ENCODE measurements around the gene PHLDB3. TPM values are rescaled to one million over a fixed set of nuclear protein-coding genes. Genes with fewer than 3 reads are reported as not detected.

PHLDB3 gene
- total RNA-seq, 2 donors from 2014 or later: 43.5 to 54.5 TPM

DNA sequence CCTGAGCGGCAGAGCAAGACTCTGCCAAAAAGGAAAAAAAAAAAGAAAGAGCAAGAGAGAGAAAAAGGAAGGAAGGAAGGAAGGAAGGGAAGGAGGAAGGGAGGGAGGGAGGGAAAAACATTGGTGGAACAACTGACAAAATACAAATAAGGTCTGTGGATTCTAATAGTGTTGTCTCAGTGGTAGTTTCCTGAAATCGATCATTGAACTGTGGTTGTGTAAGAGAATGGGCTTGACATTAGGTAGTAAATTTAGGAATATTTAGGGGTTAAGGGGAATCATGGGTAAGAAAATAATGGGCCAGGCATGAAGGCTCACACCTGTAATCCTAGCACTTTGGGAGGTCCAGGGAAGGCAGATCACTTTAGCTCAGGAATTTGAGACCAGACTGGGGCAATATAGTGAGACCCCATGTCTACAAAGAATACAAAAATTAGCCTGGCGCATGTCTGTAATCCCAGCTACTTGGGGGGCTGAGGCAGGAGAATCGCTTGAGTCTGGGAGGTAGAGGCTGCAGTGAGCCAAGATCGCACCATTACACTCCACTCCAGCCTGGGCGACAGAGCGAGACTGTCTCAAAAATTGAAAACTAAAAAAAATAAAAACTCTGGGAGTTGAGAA lies 14.5 kb downstream of the PHLDB3 start:
- intact Hi-C loops (cut with DNase I): no loop called here
- TF ChIP-seq, protein P1, sequence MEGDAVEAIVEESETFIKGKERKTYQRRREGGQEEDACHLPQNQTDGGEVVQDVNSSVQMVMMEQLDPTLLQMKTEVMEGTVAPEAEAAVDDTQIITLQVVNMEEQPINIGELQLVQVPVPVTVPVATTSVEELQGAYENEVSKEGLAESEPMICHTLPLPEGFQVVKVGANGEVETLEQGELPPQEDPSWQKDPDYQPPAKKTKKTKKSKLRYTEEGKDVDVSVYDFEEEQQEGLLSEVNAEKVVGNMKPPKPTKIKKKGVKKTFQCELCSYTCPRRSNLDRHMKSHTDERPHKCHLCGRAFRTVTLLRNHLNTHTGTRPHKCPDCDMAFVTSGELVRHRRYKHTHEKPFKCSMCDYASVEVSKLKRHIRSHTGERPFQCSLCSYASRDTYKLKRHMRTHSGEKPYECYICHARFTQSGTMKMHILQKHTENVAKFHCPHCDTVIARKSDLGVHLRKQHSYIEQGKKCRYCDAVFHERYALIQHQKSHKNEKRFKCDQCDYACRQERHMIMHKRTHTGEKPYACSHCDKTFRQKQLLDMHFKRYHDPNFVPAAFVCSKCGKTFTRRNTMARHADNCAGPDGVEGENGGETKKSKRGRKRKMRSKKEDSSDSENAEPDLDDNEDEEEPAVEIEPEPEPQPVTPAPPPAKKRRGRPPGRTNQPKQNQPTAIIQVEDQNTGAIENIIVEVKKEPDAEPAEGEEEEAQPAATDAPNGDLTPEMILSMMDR (IDR thresholded peaks at IDR 0.05): no peak
- TF ChIP-seq POLR2A (IDR thresholded peaks at IDR 0.05) (no peak), POLR2AphosphoS5 (IDR thresholded peaks at IDR 0.05) (no peak)
- Histone ChIP-seq H3K27me3 (replicated peaks; ENCODE audit: insufficient read depth) (no peaks in the 10 kb centered on the region), H3K36me3 (no peaks in the 10 kb centered on the region), H3K27ac (no peak overlapping the region), H3K4me1 (replicated peaks) (no peaks in the 10 kb centered on the region), H3K9me3 (no peaks in the 10 kb centered on the region), H3K4me3 (no peak overlapping the region)
- WGBS: 95% methylated on average over 7 of the region's 7 CpGs
- no peak for DNase-seq (ENCODE audit: low spot score)

DNA sequence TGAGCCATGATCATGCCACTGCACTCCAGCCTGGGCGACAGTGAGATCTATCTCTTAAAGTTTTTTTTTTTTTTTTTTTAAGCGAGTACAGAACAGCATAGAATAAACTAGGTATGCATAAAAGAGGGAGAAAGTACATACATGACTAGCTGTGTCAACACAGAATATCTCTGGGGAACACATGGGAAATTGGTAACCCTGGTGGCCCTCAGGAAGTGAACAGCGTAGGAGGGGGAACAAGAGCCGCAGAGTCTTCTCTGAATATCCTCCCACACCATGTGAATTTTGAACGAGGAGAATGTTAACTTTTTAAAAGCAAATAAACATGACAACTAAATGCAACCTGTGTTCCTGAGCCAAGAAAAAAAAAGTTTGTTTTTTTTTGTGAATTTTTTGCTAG lies 15.2 kb downstream of the PHLDB3 start:
- Histone ChIP-seq H3K27me3 (replicated peaks; ENCODE audit: insufficient read depth) (no peaks in the 10 kb centered on the region), H3K27ac (no peak overlapping the region), H3K9me3 (no peaks in the 10 kb centered on the region), H3K4me3 (no peak overlapping the region), H3K36me3 (no peaks in the 10 kb centered on the region), H3K4me1 (replicated peaks) (no peaks in the 10 kb centered on the region)
- WGBS: 52% methylated on average over 5 of the region's 5 CpGs
- TF ChIP-seq POLR2AphosphoS5 (IDR thresholded peaks at IDR 0.05) (no peak), POLR2A (IDR thresholded peaks at IDR 0.05) (no peak)
- TF ChIP-seq, protein P1 (IDR thresholded peaks at IDR 0.05): no peak
- intact Hi-C loops (cut with DNase I): no loop called here
- DNase-seq (ENCODE audit: low spot score): no peak

DNA sequence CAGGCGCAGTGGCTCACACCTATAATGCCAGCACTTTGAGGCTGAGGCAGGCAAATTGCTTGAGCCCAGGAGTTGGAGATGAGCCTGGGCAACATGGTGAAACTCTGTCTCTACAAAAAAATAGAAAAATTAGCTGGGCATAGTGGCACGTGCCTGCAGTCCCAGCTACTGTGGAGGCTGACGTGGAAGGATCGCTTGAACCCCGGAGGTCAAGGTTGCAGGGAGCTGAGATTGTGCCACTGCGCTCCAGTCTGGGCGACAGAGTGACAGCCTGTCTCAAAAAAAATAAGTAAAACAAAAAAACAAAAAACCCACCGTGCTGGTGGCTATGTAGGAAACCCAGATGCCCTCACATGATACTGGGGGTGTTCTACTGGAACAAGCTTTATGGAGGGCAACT lies 16.4 kb downstream of the PHLDB3 start:
- DNase-seq (ENCODE audit: low spot score): no peak
- TF ChIP-seq POLR2AphosphoS5 (IDR thresholded peaks at IDR 0.05): no peak
- no peak for TF ChIP-seq POLR2A (IDR thresholded peaks at IDR 0.05)
- TF ChIP-seq, protein P1 (IDR thresholded peaks at IDR 0.05): no peak
- Histone ChIP-seq H3K9me3 (no peaks in the 10 kb centered on the region), H3K4me1 (replicated peaks) (no peaks in the 10 kb centered on the region), H3K27me3 (replicated peaks; ENCODE audit: insufficient read depth) (no peaks in the 10 kb centered on the region), H3K27ac (no peak overlapping the region), H3K4me3 (no peak overlapping the region), H3K36me3 (no peaks in the 10 kb centered on the region)
- intact Hi-C loops (cut with DNase I): no loop called here
- 93% methylated on average over 8 of the region's 8 CpGs for WGBS

DNA sequence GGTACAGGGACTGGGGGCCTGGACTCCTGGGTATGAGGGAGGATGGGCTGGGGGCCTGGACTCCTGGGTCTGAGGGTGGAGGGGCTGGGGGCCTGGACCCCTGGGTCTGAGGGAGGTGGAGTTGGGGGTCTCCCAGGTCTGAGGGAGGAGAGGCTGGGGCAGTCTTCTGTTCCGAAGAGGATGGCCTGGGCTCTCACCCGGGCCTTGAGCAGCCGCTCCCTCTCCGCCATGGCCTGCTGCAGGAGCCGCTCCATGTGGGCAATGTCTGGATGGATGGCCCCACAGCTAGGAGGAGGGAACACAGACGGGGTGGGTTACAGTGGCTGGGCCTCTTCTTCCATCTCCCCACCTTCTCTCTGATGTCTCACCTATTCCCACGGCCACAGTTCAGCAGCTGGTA lies 18.1 kb downstream of the PHLDB3 start:
- TF ChIP-seq, protein P1 (IDR thresholded peaks at IDR 0.05): no peak
- no peak for TF ChIP-seq POLR2AphosphoS5 (IDR thresholded peaks at IDR 0.05)
- Histone ChIP-seq H3K27ac (no peak overlapping the region), H3K9me3 (no peaks in the 10 kb centered on the region), H3K4me3 (no peak overlapping the region), H3K4me1 (replicated peaks) (no peaks in the 10 kb centered on the region), H3K36me3 (no peaks in the 10 kb centered on the region), H3K27me3 (replicated peaks; ENCODE audit: insufficient read depth) (no peaks in the 10 kb centered on the region)
- no peak for DNase-seq (ENCODE audit: low spot score)
- intact Hi-C loops (cut with DNase I): no loop called here
- 83% methylated on average over 6 of the region's 7 CpGs for WGBS

DNA sequence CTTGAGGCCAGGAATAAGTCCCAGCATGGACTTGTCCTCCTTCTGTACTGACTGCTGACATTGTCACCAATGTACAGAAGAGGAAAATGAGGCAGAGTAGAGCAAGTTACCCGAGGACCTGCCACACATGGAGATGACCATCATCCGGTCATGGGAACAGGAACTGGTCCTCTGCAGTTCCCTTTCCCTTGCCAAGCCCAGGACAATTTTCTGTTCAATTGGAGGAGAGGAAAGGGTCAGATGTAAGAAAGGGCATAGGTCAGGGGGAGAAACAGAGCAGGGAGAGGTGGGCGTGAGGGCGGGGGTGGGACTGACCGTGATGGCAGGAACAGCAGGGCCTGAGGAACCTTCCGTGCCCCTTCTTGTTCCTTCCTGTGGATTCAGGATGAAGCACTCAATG lies 18.6 kb downstream of the PHLDB3 start:
- no peaks in the 10 kb centered on the region for H3K27me3 ChIP-seq (replicated peaks; ENCODE audit: insufficient read depth)
- intact Hi-C loops (cut with DNase I): no loop called here
- H3K9me3 ChIP-seq: no peaks in the 10 kb centered on the region
- no peak for DNase-seq (ENCODE audit: low spot score)
- H3K4me1 ChIP-seq (replicated peaks): no peaks in the 10 kb centered on the region
- no peak for TF ChIP-seq POLR2A (IDR thresholded peaks at IDR 0.05)
- 82% methylated on average over 6 of the region's 6 CpGs for WGBS
- no peak overlapping the region for H3K27ac ChIP-seq
- H3K36me3 ChIP-seq: no peaks in the 10 kb centered on the region
- no peak overlapping the region for H3K4me3 ChIP-seq
